ENCODE results near the gene TMEM97.

Gene TMEM97

DNA sequence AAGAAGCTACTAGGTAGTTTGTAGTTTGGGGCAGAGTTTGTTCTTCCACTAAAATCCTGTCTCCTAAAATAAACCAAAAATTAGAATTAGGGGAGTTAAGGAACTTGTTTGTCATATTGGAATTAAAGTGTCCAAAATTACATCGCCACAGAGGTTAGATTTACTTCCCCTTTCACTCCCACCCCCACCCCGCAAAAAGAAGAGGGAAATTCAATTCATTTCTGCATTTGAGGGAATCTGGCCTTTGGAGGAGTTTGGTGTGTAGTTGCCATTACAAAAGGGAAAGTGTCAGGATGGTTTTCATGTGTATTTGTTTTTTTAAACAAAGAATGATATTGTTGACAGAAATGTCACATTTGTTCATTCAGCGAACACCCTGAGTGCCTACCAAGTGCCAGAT lies 5.8 kb downstream of the TMEM97 start:
- FAIRE-seq (no peak), DNase-seq (ENCODE audit: insufficient read length, low spot score) (no peak)
- TF ChIP-seq PAX5 (IDR thresholded peaks at IDR 0.05; ENCODE audit: insufficient read depth, low read length, severe bottlenecking) (no peak), POLR2A (IDR thresholded peaks at IDR 0.05; ENCODE audit: low read depth, low read length) (no peak)

DNA sequence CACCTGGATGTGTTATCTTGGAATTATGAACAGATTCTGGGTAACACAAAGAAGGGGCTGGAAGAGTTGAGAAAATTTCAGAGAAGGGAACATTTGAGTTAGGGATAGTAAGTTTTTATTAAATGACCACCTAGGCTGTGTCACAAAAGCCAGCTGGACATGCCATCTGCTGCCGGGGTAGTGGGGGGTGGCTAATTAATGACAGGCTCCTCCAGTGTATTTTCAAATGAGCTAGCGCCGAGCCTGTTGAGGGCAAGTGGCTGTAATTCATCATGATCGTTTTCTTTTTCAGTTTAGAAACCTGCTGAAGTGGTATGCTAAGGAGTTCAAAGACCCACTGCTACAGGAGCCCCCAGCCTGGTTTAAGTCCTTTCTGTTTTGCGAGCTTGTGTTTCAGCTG lies 6.2 kb downstream of the TMEM97 start:
- FAIRE-seq (no peak), DNase-seq (ENCODE audit: insufficient read length, low spot score) (no peak)

DNA sequence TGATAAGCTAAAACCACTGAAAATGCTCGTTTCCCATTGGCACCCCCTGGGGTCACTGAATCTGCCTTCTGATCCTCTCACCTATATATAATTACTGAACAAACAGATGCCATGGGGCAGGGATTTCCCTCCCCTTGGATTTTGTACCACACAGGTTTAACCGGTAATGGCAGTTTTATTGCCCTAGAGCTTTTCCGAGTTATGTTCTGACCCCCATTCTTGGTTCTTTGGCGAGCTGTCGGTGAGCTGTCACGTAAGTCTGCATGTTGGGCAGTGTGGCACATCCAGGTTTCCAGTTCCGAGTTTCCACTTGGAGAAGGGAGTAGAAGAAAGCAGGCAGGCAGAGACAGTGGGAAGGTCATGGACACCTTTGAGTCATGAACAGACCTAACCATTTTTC lies 7.1 kb downstream of the TMEM97 start:
- TF ChIP-seq POU2F2 (IDR thresholded peaks at IDR 0.05; ENCODE audit: low read depth, low read length) (no peak), TAF1 (IDR thresholded peaks at IDR 0.05; ENCODE audit: low read depth, low read length) (no peak), POLR2AphosphoS5 (IDR thresholded peaks at IDR 0.05; ENCODE audit: low read depth, low read length) (no peak), POLR2A (IDR thresholded peaks at IDR 0.05; ENCODE audit: low read depth, low read length) (no peak)
- FAIRE-seq: no peak
- DNase-seq (ENCODE audit: insufficient read length, low spot score): no peak

More for the DNA sequence above, 6.2 kb downstream of the TMEM97 start:
- TF ChIP-seq POU2F2 (IDR thresholded peaks at IDR 0.05; ENCODE audit: low read depth, low read length) (no peak), POLR2A (IDR thresholded peaks at IDR 0.05; ENCODE audit: low read depth, low read length) (no peak), POLR2AphosphoS5 (IDR thresholded peaks at IDR 0.05; ENCODE audit: low read depth, low read length) (no peak), SPI1 (IDR thresholded peaks at IDR 0.05; ENCODE audit: low read depth, low read length) (no peak), PAX5 (IDR thresholded peaks at IDR 0.05; ENCODE audit: insufficient read depth, low read length, severe bottlenecking) (no peak), TAF1 (IDR thresholded peaks at IDR 0.05; ENCODE audit: low read depth, low read length) (no peak)

DNA sequence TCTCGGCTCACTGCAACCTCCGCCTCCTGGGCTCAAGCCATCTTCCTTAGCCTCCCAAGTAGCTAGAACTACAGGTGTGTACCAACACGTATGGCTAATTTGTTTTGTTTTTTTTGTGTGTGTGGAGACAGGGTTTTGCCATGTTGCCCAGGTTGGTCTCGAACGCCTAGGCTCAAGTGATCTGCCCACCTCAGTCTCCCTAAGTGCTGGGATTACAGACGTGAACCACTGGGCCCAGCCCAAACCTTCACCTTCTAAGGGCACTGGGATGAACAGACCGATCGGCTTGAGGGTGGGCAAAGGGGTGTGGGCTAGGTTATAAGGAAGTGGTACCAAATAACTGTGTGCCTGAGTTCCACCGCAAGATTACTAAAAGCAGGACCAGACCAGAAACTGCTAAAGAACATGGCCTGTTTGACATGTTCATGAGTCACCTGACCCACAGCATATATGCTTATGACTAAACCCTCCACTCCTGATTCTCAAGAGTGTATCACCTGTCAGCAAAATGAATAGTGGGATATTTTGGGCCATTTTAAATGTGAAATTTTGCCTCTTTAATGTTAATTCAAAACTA lies 8.1 kb downstream of the TMEM97 start:
- no peak for DNase-seq (ENCODE audit: insufficient read length, low spot score)
- FAIRE-seq: peak; percentile 80
- TF ChIP-seq POLR2AphosphoS5 (IDR thresholded peaks at IDR 0.05; ENCODE audit: low read depth, low read length) (no peak), POU2F2 (IDR thresholded peaks at IDR 0.05; ENCODE audit: low read depth, low read length) (no peak), SPI1 (IDR thresholded peaks at IDR 0.05; ENCODE audit: low read depth, low read length) (peak; percentile 87)

DNA sequence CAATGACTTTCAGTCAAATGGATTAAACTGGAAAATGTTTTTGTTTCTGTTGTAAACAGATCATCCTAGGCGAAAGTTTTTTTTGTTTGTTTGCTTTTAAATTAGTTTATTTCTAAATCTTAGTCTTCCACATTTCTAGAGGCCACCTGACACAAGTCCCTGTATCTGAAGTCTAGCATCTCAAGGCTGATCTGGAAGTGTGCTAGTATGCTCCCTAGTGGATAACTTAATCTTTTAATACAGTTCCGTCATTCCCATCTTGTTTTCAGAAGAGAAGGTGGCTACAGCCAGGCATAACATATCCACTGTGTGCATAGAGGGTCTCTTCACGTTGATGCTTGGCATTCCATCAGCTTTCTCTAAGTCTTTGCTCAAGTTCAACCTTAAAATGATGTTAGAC lies 8.7 kb downstream of the TMEM97 start:
- FAIRE-seq (no peak), DNase-seq (ENCODE audit: insufficient read length, low spot score) (no peak)
- TF ChIP-seq TAF1 (IDR thresholded peaks at IDR 0.05; ENCODE audit: low read depth, low read length) (no peak), POLR2AphosphoS5 (IDR thresholded peaks at IDR 0.05; ENCODE audit: low read depth, low read length) (no peak), POU2F2 (IDR thresholded peaks at IDR 0.05; ENCODE audit: low read depth, low read length) (no peak), SPI1 (IDR thresholded peaks at IDR 0.05; ENCODE audit: low read depth, low read length) (no peak), PAX5 (IDR thresholded peaks at IDR 0.05; ENCODE audit: insufficient read depth, low read length, severe bottlenecking) (no peak), POLR2A (IDR thresholded peaks at IDR 0.05; ENCODE audit: low read depth, low read length) (no peak)

DNA sequence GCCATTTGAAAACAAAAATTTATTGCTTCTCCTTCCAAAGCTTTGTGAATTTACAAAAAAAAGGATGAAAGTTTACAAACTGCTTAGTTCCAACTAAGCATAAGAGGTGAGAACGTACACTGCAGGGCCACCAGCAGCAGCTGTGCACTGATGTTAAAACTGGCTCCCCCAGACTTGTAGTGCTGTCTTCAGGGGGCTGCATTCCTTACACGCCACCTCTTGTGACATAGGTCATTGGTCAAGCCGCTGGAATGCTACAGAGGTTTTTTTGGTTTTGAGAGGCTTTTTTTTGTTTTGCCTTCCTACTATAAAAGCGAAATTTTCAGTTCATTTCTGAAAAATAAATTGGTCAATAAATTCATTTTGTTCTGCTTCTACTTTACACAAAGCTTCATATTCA lies 9.3 kb downstream of the TMEM97 start:
- DNase-seq (ENCODE audit: insufficient read length, low spot score) (no peak), FAIRE-seq (no peak)
- TF ChIP-seq PAX5 (IDR thresholded peaks at IDR 0.05; ENCODE audit: insufficient read depth, low read length, severe bottlenecking) (no peak), POU2F2 (IDR thresholded peaks at IDR 0.05; ENCODE audit: low read depth, low read length) (no peak), POLR2AphosphoS5 (IDR thresholded peaks at IDR 0.05; ENCODE audit: low read depth, low read length) (no peak), POLR2A (IDR thresholded peaks at IDR 0.05; ENCODE audit: low read depth, low read length) (no peak), TAF1 (IDR thresholded peaks at IDR 0.05; ENCODE audit: low read depth, low read length) (no peak), SPI1 (IDR thresholded peaks at IDR 0.05; ENCODE audit: low read depth, low read length) (no peak)

DNA sequence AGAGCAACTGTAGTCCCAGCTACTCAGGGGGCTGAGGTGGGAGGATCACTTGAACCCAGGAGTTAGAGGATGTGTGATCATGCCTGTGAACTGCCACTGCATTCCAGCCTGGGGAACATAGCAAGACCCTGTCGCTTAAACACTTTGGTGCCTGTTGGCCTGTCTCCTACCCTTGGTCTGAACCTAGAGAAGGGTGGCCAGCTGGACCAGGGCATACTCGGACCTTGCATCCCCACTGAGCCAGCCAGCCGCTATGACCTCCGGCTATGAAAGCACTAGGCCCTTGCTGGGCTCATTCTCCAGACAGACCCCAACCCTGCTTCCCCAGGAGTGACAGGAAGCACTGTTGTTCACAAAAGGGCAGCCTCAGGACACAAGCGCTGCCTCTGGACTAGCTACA lies 11.7 kb downstream of the TMEM97 start:
- no peak for DNase-seq (ENCODE audit: insufficient read length, low spot score)
- TF ChIP-seq PAX5 (IDR thresholded peaks at IDR 0.05; ENCODE audit: insufficient read depth, low read length, severe bottlenecking): no peak
- no peak for TF ChIP-seq TAF1 (IDR thresholded peaks at IDR 0.05; ENCODE audit: low read depth, low read length)
- TF ChIP-seq POLR2AphosphoS5 (IDR thresholded peaks at IDR 0.05; ENCODE audit: low read depth, low read length): no peak
- no peak for TF ChIP-seq SPI1 (IDR thresholded peaks at IDR 0.05; ENCODE audit: low read depth, low read length)
- TF ChIP-seq POU2F2 (IDR thresholded peaks at IDR 0.05; ENCODE audit: low read depth, low read length): no peak
- TF ChIP-seq POLR2A (IDR thresholded peaks at IDR 0.05; ENCODE audit: low read depth, low read length): no peak
- FAIRE-seq: no peak

DNA sequence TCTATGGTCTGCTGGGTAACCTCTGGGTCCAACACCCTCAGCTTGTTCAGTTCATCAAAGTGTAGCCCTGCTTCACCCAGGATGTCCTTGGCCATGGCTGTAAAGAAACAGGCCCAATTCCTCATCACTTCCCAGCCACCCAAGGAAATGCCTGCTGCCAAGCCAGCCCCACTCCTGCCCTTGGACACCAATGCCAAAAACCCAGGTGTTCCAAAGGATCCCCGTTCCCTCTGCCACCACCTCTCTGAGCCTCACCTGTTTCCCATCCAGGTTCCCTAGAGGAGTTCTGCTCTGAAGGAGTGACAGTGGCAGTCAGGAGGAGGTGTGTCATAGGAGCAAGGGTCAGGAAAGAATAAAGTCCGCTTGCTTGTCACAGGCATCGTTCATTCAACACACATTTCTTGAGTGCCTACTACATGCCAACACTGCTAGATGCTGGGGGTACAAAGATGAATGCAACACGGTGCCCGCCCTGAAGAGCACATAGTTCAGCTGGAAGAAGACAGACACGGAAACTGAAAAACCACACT lies 13.0 kb downstream of the TMEM97 start:
- DNase-seq (ENCODE audit: insufficient read length, low spot score) (no peak), FAIRE-seq (no peak)
- TF ChIP-seq POU2F2 (IDR thresholded peaks at IDR 0.05; ENCODE audit: low read depth, low read length): no peak
- TF ChIP-seq POLR2A (IDR thresholded peaks at IDR 0.05; ENCODE audit: low read depth, low read length): no peak
- TF ChIP-seq SPI1 (IDR thresholded peaks at IDR 0.05; ENCODE audit: low read depth, low read length): no peak

DNA sequence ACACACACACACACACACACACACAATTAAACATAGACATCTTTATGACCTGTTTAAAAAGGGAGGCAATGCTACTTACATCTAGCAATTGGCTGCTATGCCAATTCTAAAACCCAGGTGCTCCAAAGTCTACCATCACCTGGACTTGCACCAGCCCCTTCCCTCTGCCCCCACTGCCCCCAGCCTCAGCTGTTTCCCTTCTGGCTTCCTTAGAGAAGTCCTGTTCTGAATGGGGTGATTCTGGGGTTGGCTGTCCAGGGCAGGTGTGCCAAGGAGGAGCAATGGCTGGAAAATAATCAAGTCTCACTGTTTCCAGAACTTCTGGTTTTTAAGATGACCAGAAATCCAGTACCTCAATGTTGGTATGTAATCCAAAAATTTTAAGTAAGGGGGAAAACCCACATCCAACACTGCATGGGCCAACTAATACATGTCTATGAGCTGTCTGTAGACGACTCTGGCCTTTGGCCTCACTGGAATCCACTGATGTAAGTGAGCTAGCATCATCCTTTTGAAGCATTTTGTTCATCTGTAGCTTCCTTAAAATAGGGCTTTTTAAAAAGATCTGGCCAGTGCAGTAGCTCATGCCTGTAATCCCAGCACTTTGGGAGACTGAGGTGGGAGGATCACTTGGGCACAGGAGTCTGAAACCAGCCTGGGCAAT lies 14.2 kb downstream of the TMEM97 start:
- DNase-seq (ENCODE audit: insufficient read length, low spot score) (no peak), FAIRE-seq (no peak)
- TF ChIP-seq PAX5 (IDR thresholded peaks at IDR 0.05; ENCODE audit: insufficient read depth, low read length, severe bottlenecking) (no peak), TAF1 (IDR thresholded peaks at IDR 0.05; ENCODE audit: low read depth, low read length) (no peak), POLR2A (IDR thresholded peaks at IDR 0.05; ENCODE audit: low read depth, low read length) (no peak), POU2F2 (IDR thresholded peaks at IDR 0.05; ENCODE audit: low read depth, low read length) (no peak), POLR2AphosphoS5 (IDR thresholded peaks at IDR 0.05; ENCODE audit: low read depth, low read length) (no peak), SPI1 (IDR thresholded peaks at IDR 0.05; ENCODE audit: low read depth, low read length) (no peak)

DNA sequence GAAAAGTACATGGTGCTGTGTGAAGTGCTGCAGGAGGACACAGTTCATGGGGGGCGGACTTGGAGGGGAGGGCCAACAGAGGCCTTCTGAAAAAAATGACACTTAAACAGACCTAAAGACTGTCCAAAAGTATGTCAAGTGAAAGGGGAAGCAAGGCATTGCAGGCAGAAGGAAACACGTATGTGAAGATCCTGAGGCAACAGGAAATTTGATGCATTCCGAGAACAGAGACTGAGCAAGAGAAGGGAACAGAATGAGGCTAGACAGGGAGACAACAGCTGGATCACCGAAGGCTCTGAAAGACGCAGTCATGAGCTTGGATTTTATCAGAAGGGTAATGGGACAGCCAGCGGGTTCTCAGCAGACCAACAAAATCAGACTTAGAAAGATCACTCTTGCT lies 15.2 kb downstream of the TMEM97 start:
- no peak for DNase-seq (ENCODE audit: insufficient read length, low spot score)
- TF ChIP-seq POU2F2 (IDR thresholded peaks at IDR 0.05; ENCODE audit: low read depth, low read length) (no peak), SPI1 (IDR thresholded peaks at IDR 0.05; ENCODE audit: low read depth, low read length) (no peak), POLR2A (IDR thresholded peaks at IDR 0.05; ENCODE audit: low read depth, low read length) (no peak), POLR2AphosphoS5 (IDR thresholded peaks at IDR 0.05; ENCODE audit: low read depth, low read length) (no peak), PAX5 (IDR thresholded peaks at IDR 0.05; ENCODE audit: insufficient read depth, low read length, severe bottlenecking) (no peak), TAF1 (IDR thresholded peaks at IDR 0.05; ENCODE audit: low read depth, low read length) (no peak)
- FAIRE-seq: no peak

All from GM12891 (cell line).